GM10266 (cell line): ENCODE data around the gene CCDC167.

Experiments used
- DNase-seq: peaks from one replicate; pipeline ENCODE4 v3.0.0; 2012; ENCODE audit errors: extremely low spot score
- TF ChIP-seq, protein P1 (sequence below): IDR thresholded peaks from 2 replicates; pipeline ENCODE4 v1.5.1; 2012; ENCODE audit warnings: mild to moderate bottlenecking, low read depth; ENCODE audit not compliant: control insufficient read depth, insufficient read depth; ENCODE audit errors: missing control alignments

CCDC167 gene

DNA sequence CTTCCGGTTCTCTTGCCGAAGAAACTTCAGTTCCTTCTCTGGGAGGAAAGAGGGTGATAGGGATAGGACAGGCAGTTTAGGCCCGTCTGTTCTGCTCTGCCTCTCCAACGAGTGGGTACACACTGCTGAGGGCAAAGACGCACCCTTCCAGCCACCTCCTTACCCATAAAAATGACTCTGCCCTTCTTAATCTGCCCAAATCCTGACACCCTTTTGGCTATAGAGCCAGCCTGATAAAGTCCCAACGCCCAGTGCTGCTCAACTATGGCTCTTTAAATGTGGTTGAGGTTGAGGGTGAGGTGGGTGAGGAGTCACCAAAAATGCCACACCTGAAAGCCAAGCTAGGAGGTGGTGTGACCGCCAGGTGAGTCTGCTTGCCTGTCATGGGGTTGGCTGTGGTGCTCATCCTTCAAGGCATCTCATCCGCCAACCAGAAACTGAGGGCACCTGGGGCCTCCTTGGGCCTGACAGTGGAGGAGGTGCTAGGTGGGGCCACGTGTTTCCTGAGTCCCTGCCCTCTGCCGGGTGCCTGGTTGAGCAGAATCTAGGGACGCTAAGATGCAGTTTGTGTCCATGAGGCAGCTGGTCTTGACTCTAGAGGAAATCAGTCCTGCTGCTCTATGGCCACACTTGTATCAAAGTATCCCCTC is 16.3 kb downstream of the CCDC167 start:
- DNase-seq: no peak
- TF ChIP-seq, protein P1, sequence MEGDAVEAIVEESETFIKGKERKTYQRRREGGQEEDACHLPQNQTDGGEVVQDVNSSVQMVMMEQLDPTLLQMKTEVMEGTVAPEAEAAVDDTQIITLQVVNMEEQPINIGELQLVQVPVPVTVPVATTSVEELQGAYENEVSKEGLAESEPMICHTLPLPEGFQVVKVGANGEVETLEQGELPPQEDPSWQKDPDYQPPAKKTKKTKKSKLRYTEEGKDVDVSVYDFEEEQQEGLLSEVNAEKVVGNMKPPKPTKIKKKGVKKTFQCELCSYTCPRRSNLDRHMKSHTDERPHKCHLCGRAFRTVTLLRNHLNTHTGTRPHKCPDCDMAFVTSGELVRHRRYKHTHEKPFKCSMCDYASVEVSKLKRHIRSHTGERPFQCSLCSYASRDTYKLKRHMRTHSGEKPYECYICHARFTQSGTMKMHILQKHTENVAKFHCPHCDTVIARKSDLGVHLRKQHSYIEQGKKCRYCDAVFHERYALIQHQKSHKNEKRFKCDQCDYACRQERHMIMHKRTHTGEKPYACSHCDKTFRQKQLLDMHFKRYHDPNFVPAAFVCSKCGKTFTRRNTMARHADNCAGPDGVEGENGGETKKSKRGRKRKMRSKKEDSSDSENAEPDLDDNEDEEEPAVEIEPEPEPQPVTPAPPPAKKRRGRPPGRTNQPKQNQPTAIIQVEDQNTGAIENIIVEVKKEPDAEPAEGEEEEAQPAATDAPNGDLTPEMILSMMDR: no peak

DNA sequence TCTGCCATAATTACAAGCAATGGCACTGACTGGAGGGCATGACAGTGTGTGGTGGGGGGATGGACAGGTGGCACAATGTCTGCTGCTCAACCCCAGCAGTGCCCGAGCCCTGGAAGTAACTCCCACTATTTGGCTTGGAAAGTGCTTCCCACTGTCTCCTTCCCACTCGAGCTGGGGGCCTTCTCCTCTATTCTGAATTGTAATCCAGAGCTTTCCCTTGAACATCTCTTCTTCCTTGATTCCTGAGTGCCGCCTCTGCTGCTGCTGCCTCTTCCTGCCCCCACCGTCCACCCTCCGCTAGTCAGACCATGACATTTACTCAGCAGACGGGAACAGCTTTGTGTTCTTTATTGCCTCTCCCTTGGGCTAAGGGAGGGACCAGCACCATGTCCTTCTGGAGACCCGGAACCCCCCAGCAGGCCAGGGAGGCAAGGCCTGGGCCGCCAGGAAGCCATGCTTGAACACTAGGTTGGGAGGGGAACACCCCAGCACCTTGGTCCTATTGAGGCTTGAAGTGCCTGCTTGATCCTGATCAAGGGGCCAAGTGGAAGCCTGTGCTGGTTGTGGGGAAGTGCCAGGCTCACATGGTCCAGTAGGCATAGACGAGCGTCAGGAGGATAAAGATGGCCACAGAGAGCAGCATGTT is 17.0 kb downstream of the CCDC167 start:
- no peak for DNase-seq
- TF ChIP-seq, protein P1: no peak

DNA sequence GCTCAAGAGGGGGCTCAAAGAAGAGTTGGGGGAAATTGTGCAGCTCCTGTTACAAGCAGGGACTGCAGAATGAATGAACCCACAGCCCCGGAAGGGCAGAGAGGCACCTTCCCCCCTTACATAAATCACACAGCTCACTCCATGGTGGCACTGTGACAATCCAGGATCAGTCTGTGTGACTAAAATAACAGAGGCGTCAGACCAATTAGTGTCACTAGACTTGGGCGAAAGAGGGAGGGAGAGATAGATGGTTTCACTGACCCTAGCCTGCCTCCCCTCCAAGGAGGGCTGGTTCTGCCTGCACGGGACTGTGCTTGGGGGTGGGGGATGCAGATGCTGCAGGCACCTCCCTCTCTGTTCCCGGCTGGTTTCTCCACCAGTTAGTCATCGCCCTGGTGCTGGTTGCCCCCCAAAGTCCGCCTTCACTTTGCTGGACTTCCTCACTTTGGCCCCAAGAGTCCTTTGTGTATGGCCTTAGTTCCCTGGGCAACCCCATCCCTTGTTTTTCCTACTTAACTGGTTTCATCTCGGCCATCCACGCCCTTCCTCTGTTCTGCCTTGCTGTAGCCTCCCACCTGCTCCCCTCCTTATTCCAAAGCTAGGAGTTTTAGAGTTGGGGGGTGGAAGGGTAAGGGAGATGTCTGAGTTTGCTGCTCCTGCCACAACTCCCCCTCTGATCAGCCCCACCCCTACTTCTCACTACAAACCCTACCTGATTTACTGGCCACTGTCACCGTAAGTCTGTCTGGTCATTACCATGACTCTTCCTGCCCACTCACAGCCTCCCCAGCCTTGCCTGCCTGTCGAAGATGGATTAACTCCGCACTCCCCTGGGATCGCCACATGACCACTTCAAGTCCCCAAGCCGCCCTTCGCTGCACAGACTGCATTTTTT is 17.7 kb downstream of the CCDC167 start:
- TF ChIP-seq, protein P1: no peak
- no peak for DNase-seq

DNA sequence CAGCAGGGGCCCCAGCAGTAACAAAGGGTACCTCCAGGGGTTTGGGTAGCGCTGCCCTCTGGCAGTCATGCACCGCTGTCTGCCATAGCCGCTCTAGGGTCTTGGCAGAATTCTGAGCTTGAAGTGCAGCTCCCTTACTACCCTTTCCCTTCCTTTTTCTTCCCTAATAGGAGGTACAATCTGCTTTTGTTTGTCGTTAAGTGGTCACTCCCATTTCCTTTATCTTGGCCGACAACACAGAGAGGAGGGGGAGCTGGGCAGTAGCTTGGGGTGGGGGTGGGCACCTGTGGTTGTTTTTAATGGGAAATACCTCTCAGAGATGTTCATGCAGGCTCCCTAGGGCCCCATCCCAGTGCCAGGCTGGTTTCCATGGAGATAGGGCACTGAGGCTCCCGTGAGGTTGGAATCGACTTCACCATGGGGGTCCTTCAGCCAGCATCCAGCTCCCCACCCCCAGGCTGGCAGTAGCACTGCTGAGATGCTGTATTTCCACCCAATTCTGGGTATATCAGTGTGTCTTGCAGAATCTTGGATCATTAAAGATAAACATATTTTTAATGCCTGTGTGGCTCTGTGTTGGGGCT is 18.6 kb downstream of the CCDC167 start:
- DNase-seq: no peak
- TF ChIP-seq, protein P1: no peak

DNA sequence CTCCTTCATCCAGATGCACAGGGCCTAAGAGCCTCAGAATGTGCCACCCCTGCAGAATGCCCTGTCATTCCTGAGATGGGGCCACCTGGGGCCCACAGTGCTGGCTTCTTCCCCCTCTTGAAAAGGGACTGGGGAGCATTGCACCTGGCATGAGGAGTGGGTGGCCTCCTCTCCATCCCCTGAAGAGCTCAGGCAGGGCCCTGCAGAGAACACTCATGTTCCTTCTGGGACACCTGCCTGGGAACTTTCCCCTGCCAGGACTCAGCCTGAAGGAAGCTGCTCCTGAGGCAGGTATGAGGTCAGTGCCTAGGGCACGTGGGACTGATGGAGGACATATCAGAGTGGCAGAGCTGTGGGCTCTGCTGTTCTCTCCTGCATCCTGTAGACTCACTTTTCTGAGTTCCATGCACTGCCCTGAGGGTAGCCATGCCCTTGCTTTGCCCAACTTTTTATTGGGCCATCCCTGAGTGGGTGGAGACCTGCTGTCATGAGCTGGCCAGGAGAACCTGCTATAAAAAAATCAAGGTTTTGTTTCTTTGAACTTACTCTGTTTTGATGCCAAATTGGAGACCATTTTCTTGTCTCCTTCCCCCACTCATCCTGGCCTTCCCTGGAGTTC is 19.5 kb downstream of the CCDC167 start:
- DNase-seq: no peak
- TF ChIP-seq, protein P1: no peak

DNA sequence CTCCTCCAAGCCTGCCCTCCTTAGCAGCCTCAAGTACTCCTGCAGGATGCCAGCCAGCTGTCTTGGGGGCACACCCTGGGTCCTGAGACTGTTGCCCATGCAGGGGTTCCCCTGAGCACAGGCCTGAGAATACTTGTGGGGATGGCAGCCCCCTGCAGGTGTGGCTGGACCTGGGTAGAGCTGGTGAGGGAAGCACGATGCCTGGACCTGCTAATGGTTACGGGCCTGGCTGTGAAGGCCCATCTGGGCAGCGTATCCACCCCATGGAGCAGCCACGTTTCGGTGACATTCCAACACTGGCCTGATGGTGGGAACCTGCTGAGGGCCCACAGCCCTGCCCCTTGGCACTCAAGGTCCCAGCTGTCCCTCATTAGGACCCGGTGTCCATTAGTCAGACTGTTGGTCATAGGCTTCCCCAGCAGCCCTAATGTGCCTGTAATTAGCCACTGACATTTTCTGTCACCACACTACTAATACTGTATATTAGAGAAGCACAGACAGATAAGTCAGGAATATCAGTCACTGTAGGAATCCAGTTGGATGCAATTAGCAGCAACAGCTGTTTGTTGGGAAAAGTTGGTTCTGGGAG is 20.3 kb downstream of the CCDC167 start:
- no peak for DNase-seq
- TF ChIP-seq, protein P1: no peak
